ENCODE data around the gene SFTPB.

Gene SFTPB

DNA sequence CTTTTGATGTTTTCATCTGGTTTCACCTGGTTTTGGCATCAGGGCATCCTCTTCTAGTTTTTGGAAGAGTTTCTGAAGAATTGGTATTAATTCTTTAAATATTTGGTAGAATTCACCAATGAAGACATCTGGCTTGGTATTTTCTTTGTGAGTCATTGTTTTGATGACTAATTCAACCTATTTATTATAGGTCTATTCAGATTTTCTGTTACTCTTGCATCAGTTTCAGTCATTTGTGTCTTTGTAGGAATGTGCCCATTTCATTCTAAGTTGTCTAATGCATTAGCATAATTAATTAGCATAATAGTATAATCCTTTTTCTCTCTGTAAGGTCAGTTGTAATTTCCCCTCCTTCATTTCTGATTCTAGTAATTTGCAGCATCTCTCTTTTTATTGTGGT lies 34.2 kb upstream of the SFTPB start:
- no peak for DNase-seq

GRCh38 chr2:85699325-85699724 lies 31.3 kb upstream of the SFTPB start:
- peak; percentile 51 for DNase-seq

DNA sequence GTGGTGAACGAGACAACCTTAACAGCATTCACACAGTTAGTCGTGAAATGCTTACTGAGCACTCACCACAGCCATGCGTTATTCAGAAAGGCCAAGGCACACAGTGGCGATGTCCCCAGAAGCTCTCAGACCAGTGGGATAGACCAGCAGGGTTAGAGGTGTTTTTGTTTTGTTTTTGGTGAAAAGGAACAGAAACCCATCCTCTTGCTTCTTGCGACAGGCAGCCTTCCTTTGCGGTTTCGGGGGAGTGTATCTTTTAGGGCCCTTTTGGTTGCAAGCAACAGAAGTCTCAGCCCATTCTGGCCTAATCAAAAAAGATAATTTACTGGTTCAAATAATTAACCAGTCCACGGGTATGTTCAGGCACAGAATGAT lies 30.9 kb upstream of the SFTPB start:
- peak; percentile 78 for DNase-seq

DNA sequence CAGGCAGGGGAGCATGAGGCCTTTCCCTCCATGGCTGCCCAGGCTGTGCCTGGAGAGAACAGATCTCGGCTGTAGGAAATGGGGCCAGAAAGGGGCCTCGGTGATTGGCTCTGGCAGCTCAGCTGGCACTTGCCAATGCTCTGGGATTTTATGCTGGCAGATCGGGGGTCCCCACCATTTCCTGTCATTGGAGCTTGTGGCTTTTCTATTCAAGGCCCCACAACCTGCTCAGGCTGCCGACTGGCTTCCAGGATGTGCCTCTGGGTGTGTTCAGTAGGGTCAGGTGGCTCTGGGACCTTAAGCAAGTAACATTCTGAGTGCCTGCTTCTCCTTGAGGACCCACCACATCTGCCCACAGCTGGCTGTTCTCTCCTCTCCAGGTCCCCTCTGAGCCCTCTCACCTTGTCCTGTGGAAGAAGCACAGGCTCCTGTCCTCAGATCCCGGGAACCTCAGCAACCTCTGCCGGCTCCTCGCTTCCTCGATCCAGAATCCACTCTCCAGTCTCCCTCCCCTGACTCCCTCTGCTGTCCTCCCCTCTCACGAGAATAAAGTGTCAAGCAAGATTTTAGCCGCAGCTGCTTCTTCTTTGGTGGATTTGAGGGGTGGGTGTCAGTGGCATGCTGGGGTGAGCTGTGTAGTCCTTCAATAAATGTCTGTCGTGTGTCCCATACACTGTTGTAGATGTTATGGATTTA lies 30.3 kb upstream of the SFTPB start:
- peak; percentile 55 for DNase-seq

- DNase-seq = no peak
These were observed 29.7 kb upstream of the SFTPB start for GRCh38 chr2:85697716-85698115.

DNA sequence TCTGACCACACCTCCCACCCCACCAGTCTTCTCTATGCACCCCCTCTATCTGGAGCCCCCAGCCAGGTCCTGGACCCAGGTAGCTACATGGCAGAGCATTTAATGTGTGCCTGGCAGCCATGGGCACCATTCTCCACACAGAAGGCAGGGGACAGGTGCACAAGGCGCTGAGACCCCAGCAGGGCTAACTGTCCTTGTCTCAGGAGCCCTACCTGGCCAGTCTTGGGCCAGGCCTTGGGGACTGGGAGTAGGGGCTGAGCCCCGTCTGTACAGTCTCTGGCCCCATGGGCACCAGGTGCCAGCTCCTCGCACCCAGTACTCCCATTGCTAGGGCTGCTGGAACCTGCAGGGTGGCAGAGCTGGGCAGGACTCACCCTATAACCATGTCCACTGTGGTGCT lies 29.1 kb upstream of the SFTPB start:
- no peak for DNase-seq

DNA sequence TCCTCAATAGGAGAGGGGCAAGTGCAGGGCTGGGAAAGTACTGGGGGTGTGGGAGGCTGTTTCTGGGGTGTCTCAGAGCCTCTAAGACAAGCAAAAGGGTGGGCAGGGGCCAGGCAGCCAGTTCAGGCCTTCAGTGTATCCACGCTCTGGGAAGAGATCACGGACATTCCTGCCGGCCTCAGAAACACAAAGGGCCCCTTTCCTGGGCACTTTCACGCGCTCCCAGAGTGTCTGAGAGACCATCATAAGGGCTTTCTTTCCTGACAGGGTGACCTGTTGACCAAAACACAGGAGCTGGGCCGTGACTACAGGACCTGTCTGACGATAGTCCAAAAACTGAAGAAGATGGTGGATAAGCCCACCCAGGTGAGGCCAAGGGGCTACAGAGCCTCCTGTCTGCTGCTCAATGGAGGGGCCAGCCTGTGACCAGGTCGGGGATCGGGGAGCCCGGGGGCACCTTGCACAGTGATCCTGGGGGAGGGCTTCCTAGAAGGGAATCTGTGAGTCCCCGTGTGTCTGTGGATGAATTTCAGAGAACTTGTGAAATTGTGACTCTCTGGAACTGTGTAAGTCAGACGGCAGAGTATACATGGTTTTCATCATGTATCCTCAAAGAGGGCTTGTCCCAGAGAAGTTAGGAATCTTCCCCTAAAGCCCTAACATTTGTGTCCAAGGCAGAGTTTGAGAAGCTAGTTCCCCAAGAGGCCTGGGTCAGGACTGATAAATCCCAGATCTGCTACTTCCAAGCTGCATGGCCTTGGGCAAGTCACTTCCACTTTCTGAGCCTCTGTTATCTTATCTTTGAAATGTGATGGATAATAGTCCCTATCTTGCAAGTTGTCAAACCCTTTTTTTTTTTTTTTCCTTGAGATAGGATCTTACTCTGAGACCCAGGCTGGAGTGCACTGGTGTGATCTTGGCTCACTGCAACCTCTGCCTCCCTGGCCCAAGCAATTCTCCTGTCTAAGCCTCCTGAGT lies 28.0 kb upstream of the SFTPB start:
- DNase-seq = no peak

DNA sequence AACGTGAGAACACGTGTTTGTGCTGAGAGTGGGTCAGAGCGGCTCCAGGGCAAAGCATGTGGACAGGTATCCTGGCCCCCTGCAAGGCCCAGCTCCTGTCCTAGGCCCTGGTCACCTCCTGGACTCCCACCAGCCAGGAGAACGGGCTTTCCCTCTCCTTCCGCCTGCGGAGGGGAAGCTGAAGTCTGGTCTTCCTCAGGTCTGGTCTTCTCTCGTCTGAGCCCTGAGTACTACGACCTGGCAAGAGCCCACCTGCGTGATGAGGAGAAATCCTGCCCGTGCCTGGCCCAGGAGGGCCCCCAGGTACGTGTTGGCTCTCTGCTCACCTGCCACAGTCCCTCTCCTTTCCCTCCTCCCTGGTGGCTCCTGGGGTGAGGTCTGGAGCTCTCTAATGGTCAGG lies 27.1 kb upstream of the SFTPB start:
- DNase-seq = no peak

DNA sequence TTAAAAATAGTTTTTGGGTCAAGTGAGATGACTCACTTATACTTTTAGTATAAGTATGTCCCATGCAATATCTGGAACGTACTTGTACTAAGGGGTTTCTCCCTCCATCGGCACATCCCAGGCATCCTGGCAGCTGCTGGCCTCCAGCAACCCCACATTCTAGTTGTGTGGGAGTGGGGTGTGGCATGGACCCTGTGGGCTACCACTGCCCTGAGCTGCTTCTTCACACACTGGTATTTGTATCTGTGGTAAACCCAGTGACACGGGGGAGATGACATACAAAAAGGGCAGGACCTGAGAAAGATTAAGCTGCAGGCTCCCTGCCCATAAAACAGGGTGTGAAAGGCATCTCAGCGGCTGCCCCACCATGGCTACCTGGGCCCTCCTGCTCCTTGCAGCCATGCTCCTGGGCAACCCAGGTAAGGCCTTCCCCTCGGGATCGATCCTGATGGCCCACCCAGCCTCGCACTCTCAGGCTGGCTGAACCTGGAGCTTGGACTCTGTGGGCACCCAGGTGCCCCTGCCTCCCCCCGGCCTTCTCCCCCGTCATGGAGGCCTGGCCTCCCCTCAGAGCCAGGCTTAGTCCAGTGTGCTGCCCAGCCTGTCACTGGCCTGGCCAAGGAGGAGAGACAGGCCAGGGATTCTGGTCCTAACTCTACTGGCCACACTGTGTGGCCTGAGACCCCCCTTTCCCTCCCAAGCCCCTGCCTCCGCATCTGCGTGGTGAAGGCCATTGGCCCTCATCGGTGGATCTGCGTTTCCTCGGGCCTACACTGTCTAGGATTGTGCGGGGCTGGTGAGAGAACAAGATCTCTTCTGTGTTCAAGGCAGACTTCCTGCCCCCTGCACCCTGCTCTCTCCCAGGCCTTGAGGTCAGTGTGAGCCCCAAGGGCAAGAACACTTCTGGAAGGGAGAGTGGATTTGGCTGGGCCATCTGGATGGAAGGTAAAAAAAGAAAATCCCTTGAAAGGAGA lies 26.3 kb upstream of the SFTPB start, which contains the start of gene GNLY:
GNLY (plus strand) TSS at position 307 of the 974 bp plus-strand sequence; CDS start at position 368, 61 bp downstream.
- DNase-seq = no peak

- no peak for DNase-seq
These were observed 24.1 kb upstream of the SFTPB start for GRCh38 chr2:85692039-85692645.

GRCh38 chr2:85690932-85691331 lies 22.9 kb upstream of the SFTPB start:
- DNase-seq = no peak

- no peak for DNase-seq
These were observed 16.8 kb upstream of the SFTPB start for GRCh38 chr2:85684806-85685205.

DNA sequence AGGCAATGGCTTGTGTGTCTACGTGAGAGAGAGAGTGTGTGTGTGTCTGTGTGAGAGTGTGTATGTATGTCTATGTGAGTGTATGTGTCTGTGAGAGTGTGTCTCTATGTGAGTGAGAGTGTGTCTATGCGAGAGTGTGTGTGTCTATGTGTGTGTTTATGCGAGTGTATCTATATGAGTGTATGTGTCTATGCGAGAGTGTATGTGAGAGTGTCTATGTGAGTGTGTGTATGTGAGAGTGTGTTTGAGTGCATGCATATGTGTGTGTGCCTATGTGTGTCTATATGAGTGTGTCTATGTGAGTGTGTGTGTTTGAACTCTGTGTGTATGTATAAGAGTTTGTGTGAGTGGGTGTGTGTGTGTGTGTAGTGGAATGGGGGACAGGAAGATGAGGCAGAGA lies 16.4 kb upstream of the SFTPB start:
- DNase-seq = no peak

- no peak for DNase-seq
These were observed 14.4 kb upstream of the SFTPB start for GRCh38 chr2:85682378-85682777.

DNA sequence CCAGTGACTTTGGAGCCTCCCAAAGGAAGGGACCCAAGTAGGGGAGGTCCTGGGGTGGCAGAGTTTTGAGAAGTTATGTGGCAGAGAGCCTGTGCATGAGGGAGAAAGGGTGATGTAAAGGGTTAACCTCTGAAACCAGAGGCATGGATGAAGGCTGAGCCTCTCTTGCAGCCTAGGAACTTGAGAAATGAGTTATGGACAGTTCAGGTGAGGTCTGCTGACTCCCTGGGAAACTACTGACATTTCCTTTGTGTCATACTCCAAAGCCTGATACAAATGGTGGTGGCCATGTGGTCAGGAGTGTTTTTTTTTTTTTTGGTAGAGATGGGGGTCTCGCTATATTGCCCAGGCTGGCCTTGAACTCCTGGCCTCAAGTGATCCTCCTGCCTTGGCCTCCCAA lies 13.8 kb upstream of the SFTPB start:
- DNase-seq = no peak

GRCh38 chr2:85681372-85681763 lies 13.4 kb upstream of the SFTPB start:
- no peak for DNase-seq

GRCh38 chr2:85680707-85681371 lies 12.8 kb upstream of the SFTPB start:
- no peak for DNase-seq

DNA sequence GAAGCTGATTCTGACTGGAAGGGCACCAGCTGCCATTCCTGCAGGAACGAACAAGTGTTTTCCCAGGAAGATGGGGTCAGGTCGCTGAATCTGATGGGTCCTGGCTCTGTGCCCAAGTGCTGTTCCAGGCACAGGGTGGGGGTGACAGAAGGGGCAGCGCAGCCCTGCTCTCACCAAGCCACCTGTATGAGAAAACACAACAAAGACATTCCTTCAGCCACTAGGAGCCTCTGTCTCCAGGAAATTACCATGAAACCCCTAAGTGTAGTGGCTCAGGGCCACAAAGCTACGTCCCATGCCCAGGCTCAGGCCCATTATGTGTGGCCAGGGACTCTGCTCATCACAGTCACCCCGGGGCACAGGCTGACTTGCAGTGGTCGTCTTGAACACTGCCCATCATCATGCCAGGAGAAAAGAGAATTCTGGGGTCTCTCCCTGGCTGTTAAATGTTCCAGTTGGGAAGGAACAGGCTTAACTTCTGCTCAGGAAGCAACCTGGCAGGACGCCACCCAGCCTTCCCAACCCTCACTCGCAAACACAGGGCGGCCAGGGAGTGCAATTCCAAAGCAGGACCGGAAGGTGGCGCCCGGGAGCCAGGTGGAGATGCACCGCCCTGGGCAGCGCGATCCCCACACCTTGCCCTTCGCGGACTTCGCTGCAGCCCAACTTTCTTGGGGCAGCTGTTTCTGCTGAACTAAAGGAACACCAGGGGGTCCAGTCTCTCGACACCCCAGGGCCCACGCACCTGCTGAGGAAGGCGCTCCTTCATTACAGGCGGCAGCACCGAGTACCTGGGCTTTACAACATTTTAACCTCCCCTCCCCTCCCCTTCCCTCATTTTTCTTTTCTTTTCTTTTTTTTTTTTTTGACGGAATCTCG lies 11.0 kb upstream of the SFTPB start:
- DNase-seq = no peak

DNA sequence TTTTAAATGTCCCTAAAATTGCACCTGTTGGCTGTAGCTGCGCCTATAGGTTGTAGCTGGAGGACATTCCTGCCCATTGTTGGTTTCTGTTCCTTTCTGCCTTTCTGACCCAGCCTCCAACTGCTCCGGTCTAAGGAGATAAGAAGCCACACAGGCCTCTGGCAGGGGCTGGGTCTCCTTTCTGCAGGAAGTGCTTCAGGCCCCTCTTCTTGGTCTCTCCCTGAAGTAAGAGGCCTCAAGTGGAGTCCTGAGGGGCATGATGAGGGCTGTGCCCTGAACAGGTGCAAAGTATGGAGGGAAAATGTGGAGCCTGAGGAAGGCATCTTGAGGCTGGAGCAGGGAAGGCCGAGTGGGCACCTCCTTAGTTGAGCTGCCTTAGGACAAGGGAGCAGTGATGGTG lies 10.4 kb upstream of the SFTPB start:
- DNase-seq = no peak

- DNase-seq = no peak
These were observed 8.0 kb upstream of the SFTPB start for GRCh38 chr2:85675866-85676548.
